HG03460 (cell line): Measurements from ENCODE around the gene MAP7.
"Not testable (repeated sequence)": the region's sequence is repeated elsewhere in the genome, so short reads cannot be mapped to it uniquely, and the experiment has no call there.

ENCODE experiments used
- ATAC-seq: cut with Tn5 transposase; IDR thresholded peaks from one replicate; pipeline ENCODE4 v1.9.1; 2021; ENCODE audit not compliant: unreplicated experiment

MAP7 gene

DNA sequence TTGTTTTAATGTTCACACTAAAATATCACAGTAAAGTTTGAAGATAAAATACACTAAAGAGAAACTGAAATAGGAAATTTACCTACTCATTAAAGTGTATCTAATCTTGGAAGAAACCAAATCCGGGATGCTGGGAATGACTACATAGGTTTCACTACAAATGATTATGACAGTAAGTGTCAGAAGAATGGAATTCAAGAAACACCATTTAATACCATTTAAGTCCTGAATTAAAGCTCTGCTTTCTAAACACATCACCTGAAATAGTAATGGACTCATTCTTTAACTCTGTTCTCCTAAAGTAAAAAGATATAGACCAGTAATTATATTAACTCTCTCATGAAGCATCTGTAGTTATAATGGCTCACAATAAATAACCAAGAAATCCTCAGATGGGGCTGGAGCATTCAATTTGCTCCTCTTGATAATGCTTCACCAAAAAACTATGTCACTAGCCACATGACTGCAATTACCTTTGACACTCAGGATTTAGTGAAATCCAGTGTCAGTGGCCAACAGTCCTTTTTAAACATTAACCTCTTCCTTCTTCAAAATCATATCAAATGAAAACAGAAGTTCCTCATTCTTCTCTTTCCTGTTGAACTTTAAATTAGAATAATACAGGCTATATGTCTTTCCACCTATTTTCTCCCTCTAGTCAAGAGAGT is 41.4 kb downstream of the MAP7 start:
- no peak for ATAC-seq

- ATAC-seq: no peak
Observed at GRCh38 chr6:136506124-136506799, 44.0 kb downstream of the MAP7 start.

GRCh38 chr6:136503303-136504029 is 46.8 kb downstream of the MAP7 start:
- ATAC-seq: no peak

DNA sequence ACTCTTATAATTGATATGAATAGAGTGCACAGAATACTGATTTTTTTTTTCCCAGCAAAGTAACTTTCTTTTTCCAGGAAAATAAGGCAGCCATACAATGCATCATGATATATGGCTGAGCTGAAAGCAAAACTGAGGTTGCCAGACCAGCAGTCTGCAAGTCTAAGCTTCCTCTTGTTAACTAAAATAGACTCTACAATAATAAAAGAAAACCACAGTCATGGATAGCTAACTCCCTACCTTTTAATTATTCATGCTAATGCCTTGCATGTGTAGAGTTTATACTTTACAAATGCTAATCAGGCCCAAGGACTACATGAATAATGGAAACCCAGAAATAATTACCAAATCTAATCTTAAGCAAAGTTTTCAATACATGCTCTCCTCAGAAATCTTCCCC is 47.4 kb downstream of the MAP7 start:
- no peak for ATAC-seq

- ATAC-seq: no peak
Observed at GRCh38 chr6:136501514-136501913, 48.7 kb downstream of the MAP7 start.

DNA sequence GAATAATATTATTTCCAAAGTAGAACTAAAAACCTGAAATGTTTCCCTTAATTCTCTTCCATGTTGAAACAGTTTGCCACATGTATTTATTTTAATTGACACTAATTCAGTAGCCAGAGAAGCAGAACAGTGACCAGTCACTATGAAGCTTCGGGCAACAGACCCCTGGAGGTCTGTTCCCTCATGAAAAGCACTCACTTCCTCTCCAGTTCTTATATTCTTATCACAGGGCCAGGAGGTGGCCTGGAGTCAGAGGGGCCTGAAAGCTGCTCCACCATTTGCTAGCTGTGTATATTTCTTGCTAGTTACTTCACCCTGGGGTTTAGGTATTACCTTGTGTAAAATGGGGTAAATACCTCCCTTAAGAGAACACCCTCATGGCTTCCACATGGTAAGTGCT is 49.1 kb downstream of the MAP7 start:
- ATAC-seq: no peak

GRCh38 chr6:136500414-136500813 is 49.8 kb downstream of the MAP7 start:
- no peak for ATAC-seq

DNA sequence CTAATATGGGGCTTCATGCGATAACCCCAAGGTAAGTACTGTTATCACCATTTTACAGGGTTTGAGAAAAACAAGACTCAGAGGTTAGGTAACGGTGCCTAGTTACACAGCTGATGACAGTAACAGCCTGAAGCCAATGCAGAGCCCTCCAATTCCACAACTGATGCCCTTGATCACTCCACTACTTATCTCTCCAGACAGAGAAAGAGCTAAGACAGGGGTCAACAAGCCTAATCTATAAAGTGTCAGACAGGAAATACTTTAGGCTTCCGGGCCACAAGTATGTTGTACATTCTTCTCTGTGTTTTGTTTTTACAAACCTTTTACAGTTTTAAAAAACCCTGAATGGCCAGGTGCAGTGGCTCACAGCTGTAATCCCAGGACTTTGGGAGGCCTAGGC is 50.9 kb downstream of the MAP7 start:
- ATAC-seq: no peak

DNA sequence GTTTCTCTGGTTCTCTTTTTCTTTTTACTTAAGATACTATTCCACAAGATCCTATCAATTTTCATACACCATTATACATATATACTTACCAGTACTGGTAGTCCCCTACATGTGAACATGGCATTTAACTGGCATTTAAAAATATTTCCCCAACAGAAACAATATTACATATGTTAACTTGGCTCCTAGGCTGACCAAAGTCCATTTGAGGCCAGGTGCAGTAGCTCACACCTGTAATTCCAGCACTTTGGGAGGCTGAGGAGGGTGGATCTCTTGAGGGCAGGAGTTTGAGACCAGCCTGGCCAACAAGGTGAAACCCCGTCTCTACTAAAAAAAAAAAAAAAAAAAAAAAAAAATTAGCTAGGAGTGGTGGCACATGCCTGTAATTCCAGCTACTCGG is 53.8 kb downstream of the MAP7 start:
- ATAC-seq: not testable (repeated sequence)

- no peak for ATAC-seq
Observed at GRCh38 chr6:136494710-136495109, 55.5 kb downstream of the MAP7 start.

DNA sequence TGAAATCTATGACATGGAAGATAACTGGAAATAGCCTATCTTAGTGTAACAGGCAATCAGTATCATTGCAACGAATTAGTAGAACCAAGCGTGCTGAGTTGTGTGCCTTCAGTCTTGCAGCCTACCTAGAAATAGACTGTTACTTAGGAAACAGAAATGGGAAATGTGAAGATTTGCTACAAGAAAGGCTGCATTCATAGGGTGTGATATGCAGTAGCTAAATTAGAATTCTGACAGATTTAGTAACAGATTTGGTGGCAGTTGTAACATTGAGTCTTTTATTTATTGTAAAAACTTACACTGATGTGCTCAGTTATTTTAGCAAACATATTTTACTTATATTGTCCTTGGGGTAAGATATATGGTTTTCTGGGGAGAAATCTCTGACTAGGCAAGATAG is 56.2 kb downstream of the MAP7 start:
- no peak for ATAC-seq

- ATAC-seq: no peak
Observed at GRCh38 chr6:136492409-136492808, 57.8 kb downstream of the MAP7 start.

- no peak for ATAC-seq
Observed at GRCh38 chr6:136491754-136492153, 58.5 kb downstream of the MAP7 start.

DNA sequence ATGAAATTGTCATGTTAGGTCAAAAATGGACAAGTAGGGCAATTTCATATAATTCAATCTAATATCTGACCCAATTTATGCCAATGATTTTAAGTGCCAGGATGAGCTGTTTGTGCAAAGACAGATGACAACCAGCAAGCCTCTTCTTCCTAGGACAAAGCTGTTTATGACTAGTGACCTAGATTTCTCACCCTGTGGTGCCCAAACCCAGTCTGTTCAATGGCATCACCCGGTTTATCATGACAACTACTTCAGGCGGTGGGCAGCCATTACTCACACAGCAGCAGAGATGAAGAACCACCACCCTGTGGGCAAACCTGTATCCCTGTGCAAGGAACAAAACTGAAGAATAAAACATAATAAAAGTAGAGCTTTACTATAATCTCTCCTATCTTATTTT is 59.0 kb downstream of the MAP7 start:
- ATAC-seq: no peak

DNA sequence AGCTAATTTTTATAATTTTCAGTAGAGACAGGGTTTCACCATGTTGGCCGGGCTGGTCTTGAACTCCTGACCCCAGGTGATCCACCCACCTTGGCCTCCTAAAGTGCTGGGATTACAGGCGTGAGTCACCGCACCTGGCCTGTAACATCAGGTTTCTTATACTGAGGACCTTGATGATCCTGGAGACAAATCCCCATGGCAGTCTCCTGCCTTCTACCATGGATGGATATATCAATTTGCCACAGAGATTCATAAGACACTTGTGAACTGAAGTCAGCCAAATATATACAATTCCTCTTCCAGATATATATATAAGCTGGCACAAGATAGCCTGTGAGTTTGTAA is 60.6 kb downstream of the MAP7 start:
- not testable (repeated sequence) for ATAC-seq

DNA sequence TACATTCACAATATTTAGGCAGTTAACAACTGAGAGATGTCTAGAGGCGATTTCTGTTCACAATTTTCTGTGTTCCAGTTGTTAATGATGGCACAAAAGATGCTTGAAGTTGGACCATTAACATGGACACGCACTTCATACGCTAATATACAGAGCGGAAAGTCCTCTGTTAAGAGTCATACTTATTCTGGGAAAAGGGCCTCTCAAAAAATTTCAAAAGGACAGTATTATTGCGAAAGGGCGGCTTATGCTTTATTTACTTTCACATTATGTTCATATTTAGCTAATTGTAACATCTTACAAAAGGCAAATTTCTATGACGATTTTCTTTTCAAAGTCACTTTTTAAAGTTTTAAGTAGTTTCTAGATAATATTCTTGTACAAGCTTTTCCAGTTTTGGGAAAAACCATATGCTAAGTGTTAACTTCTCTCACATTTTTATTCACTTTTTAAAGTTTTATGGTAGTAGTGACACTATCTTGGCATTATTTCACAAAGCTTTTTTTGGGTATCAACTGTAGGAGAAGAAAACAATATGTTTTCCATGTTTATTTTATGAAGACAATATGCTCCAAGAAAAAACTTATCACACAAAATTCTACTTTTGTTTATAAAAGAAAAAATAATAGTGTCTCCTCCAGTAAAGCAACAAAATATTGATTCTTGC is 62.3 kb downstream of the MAP7 start:
- no peak for ATAC-seq

DNA sequence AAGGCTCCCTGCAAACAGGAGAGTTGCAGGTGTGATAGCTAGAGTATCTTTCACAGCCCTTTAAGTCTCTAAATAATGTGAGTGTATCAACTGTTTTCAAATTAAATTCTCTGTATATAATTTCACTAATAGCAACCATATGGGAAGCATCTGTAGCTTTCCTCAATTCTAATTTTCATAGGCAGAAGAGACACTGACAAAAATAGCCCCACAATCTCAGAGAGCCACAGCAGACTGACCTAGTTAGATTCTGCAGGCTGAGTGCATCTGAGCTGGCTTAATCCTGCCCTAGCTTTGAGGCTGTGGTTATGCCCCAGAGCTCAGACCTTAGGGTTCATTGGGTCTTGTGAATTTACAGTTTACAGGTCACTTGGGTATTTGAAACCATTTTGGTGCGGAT is 63.9 kb downstream of the MAP7 start:
- no peak for ATAC-seq

- no peak for ATAC-seq
Observed at GRCh38 chr6:136483906-136484305, 66.3 kb downstream of the MAP7 start.

DNA sequence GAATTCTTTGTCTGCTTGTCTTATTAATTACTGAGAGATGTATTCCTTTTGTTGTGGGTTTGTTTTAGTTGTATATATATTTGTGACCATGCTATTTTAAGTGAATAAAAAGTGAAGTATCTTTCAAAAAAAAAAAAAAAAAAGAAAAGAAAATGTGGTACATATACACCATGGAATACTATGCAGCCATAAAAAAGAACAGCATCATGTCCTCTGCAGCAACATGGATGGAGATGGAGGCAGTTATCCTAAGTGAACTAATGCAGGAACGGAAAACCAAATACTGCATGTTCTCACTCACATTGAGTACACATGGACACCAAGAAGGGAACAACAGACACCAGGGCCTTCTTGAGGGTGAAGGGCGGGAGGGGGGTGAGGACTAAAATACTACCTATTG is 67.2 kb downstream of the MAP7 start:
- not testable (repeated sequence) for ATAC-seq

- no peak for ATAC-seq
Observed at GRCh38 chr6:136477548-136477947, 72.7 kb downstream of the MAP7 start.

DNA sequence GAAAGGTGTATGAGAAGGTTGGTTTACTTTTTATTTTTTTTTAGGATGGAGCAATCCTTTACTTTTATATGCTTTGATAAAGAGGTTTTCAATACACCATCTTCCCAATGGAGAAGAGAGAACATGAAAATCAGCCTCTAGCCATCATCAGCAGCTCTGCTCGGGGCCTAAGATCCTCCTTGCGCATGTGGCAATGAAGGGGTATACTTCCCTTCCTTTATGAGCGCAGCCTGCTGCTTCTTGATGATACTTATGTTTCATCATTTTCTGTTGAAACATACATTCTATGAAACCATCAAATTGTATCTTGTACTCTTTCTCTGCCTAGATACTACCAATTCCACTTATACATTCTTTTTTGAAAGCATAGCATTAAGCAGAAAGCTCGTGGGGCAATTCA is 74.5 kb downstream of the MAP7 start:
- ATAC-seq: no peak

DNA sequence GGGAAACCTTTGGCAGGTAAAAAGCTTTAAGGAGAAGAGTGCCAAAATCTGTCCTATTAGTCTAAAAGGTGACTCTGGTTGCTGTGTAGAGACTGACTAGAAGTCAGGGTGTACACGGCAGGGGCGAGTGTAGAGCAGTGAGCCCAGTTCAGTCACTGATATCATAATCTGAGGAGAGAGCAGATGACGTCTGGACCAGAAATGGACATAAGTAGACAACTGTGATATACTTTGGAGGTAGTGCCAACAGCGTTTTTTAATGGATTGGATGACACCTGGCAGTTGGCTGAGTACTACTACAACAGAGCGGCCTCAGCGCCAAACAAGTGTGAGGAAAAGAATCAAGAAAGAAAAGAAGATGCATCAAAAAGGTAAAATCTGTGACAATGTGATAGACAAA is 76.0 kb downstream of the MAP7 start:
- no peak for ATAC-seq
